Thoracic aorta (tissue), 2 donors: ENCODE measurements around the gene FGD1. TPM values are rescaled to one million over a fixed set of nuclear protein-coding genes. Genes with fewer than 3 reads are reported as not detected.

ENCODE experiments used
- ATAC-seq: fragments of 150-250 bp; one replicate; pipeline ENCODE4 v1.8.0; 2017; ENCODE audit warnings: low read depth; ENCODE audit not compliant: insufficient number of reproducible peaks, low FRiP score
- DNase-seq: peaks from one replicate; pipeline ENCODE4 v3.0.0-alpha.2; 2020; ENCODE audit warnings: low spot score
- H3K27ac ChIP-seq, 2 donors: fragments of 200-600 bp; sonication (generic); 1 replicate in 1 of 2; 2 replicates in 1 of 2; pipeline ENCODE4 v1.5.1; 2016; ENCODE audit warnings: mild to moderate bottlenecking in 2 of 2, moderate library complexity in 2 of 2
- H3K27me3 ChIP-seq: fragments of 200-600 bp; sonication (generic); replicated peaks from 2 replicates; pipeline ENCODE4 v1.6.0; 2016; ENCODE audit warnings: mild to moderate bottlenecking; ENCODE audit not compliant: insufficient read depth
- H3K36me3 ChIP-seq: fragments of 200-600 bp; sonication (generic); one replicate; pipeline ENCODE4 v1.5.1; 2016
- H3K4me1 ChIP-seq, 2 donors: fragments of 200-600 bp; sonication (generic); 1 replicate in 1 of 2; 2 replicates in 1 of 2; pipeline versions ENCODE4 v1.5.1 to v1.6.0; 2016; ENCODE audit warnings: low read depth in 2 of 2, mild to moderate bottlenecking in 1 of 2; ENCODE audit not compliant: control insufficient read depth in 1 of 2
- H3K4me3 ChIP-seq: fragments of 200-600 bp; sonication (generic); 2 replicates; pipeline ENCODE4 v1.5.1; 2016; ENCODE audit warnings: mild to moderate bottlenecking
- H3K9me3 ChIP-seq: fragments of 200-600 bp; sonication (generic); 2 replicates; pipeline ENCODE4 v1.5.1; 2016
- CTCF ChIP-seq: fragments of 200-600 bp; sonication (generic); IDR thresholded peaks from one replicate; pipeline ENCODE4 v1.5.1; 2019; ENCODE audit warnings: antibody characterized with exemption
- total RNA-seq, 2 donors: library from RNA; depleted of rRNA; stranded (reverse); fragments of >200 nt; gene quantifications; one replicate each; pipeline versions ENCODE4 v1.1.0 to v1.2.3, GENCODE V29; 2016

FGD1 gene
- total RNA-seq, 2 donors from 2014 or later, result 7.0 to 11.5 TPM

DNA sequence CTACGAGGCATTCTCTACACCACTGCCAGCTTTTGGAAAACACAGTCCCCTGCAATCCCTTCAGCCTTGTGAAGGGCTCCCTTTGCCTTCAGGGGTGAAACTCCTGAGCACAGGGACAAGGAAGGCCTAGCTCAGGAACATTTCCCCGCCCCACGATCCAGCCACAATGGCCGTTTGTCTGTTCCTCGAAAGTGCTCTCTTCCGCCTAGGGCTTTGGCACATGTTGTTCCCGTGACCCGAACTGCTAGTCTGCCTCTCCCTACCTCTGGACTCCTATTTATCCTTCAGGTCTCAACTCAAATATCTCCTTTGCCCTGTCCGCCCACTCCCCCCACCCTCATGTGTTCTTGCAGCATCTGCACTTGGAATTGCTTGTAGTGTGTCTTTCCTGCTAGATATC, 12.1 kb downstream of the FGD1 start:
- Histone ChIP-seq H3K9me3 (no peaks in the 10 kb centered on the region), H3K4me1 (peaks cover 6 to 15% of the 10 kb centered on the region in 2 donors), H3K27ac (peak overlapping the region in 1 of 2 donors; percentile 83), H3K4me3 (peak overlapping the region; percentile 62), H3K36me3 (no peaks in the 10 kb centered on the region), H3K27me3 (no peaks in the 10 kb centered on the region)
- no peak for TF ChIP-seq CTCF
- DNase-seq (no peak), ATAC-seq (no peak)

DNA sequence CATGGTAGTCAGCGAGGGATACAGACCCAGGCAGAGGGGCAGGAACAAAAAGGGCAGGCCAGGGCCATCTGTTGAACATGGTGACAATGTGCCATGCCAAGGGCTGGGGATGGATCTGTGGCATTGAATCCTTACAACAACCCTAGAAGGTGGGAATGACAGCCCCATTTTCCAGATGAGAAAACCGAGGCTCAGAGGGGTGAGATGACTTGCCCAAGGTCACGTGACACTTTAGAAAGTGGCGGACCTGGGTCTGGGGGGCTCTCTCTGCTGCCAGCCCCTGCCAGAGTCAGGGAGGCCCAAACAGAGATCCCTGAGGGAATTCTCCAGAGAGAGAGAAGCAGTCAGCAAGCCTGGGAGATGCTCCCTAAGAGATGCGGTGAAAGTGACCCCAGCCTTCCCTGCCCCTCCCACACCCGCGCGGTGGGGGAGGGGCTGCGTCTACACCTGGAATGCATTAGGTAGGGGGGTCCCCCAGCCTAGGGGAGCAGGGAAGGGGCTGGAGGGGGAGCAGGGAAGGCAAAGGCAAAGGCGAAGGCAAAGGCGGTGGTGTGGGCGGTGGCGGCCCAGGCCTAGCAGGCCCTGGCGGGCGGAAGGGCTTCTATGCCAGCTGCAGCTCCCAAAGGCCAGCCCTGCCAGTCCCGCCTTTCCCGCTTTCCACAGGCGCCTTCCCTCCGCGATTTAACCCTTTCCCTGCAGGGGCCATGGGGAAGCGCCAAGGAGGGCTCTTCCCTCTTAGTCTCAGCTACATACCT, 13.0 kb downstream of the FGD1 start:
- no peaks in the 10 kb centered on the region for H3K9me3 ChIP-seq
- DNase-seq, result no peak
- peak overlapping the region; percentile 73 to 83 for H3K27ac ChIP-seq
- peak overlapping the region; percentile 62 for H3K4me3 ChIP-seq
- TF ChIP-seq CTCF, result no peak
- no peak for ATAC-seq
- H3K36me3 ChIP-seq, result no peaks in the 10 kb centered on the region
- no peaks in the 10 kb centered on the region for H3K27me3 ChIP-seq
- H3K4me1 ChIP-seq, result peaks cover 6 to 15% of the 10 kb centered on the region in 2 donors

DNA sequence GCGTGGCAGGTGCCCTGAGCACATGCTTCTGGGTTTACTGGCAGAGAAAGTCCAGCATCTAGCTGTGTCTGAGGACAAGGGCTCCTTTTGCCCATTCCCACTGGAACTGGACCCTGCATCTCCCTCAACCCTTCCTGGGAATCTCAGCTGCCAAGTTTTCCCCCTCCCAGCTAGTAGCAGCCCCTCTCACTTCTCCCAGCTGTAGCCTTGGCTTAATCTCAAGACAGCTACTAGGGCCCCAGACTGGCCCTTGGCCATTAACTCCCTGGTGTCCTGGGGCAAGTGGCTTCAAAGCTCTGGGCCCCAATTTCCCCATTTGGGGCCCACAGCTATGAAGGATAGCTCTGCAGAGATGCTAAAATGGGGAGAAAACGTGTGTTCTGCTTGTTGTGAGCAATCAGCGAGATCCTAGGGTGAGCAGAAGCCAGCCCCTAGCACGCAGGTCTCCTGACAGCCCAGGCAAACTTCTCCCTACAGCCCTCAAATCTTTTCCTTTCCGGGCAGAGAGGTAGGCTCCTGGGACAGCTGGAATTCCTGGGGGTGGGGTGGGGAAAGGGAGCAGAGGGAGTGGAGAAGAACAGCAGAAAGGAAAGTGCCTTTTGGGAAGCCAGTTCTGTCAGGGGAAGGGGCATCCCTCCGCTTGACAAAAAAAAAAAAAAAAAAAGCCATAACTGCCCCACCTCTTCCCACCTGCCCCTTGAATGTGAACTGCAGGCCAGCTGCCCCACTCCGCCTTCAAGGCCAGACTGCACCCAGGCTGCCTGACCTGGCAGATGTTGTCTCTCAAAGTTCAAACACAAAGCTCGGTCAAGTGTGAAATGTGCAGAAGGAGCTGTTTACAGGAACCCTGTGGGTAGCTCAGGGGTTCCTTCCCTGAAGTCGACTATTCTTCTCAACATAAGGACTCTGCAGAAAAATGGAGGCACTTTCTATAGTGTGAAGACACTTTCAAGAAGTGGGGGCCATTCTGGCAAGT, 16.6 kb downstream of the FGD1 start:
- no peak overlapping the region for H3K4me3 ChIP-seq
- H3K9me3 ChIP-seq, result no peaks in the 10 kb centered on the region
- H3K27ac ChIP-seq, result peak overlapping the region in 1 of 2 donors; percentile 52
- no peaks in the 10 kb centered on the region for H3K27me3 ChIP-seq
- no peak for TF ChIP-seq CTCF
- DNase-seq, result no peak
- H3K36me3 ChIP-seq, result no peaks in the 10 kb centered on the region
- ATAC-seq, result no peak
- peaks cover 6 to 10% of the 10 kb centered on the region in 2 donors for H3K4me1 ChIP-seq

GRCh38 chrX:54473993-54474859, 21.8 kb downstream of the FGD1 start:
- Histone ChIP-seq H3K4me1 (peaks cover 0 to 1% of the 10 kb centered on the region in 2 donors), H3K9me3 (no peaks in the 10 kb centered on the region), H3K4me3 (no peak overlapping the region), H3K27ac (no peak overlapping the region), H3K27me3 (no peaks in the 10 kb centered on the region), H3K36me3 (peaks cover 3% of the 10 kb centered on the region)
- no peak for ATAC-seq
- DNase-seq, result no peak
- TF ChIP-seq CTCF, result no peak
